ENCODE results near the gene SSTR5.

The SSTR5 gene

DNA sequence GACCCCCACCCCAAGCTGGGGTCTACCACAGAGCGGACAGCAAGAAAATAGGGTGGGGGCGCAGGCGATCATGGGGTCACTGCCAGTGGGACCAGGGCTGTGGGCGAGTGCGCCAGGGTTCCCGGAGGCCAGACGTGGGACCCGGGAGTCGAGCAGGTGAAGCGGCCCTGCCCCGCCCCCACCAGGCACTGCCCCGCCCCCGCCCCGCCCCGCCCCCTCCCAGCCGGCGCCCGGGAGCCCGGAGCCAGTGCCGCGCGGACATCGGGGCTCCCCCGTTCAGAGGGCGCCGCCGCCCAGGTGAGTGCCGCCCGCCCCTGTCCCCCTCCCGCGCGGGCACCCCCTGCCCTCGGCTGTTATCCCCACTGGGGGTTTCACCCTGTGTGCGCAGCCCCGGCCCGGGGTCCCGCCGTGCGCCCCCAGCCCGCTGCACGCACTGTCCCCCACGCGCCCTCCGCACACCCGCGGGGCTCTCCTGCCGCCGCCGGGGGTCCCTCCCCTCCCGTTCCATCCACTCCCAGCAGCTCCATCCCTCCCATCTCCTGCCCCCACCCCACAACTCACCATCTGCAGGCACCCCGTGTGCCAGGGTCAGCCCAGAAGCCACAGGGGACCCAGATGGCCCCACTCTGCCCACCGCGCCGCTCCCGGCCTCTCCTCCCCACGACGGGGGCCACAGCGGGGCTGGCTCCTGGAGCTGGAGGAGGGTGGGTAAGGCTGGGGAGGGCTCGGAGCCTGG is at the start of gene SSTR5:
Gene SSTR5, plus strand, starts transcription at position 222 of the 736 bp plus-strand sequence. CDS start 6,122 bp downstream, outside the sequence.
- TF ChIP-seq GATA1 (IDR thresholded peaks at IDR 0.05; ENCODE audit: low read depth, low read length) (no peak), POLR2A (IDR thresholded peaks at IDR 0.05; ENCODE audit: low read length) (no peak)
- DNase-seq = no peak

GRCh38 chr16:1024138-1024537 is 48.4 kb upstream of the SSTR5 start:
- no peak for DNase-seq
- TF ChIP-seq POLR2A (IDR thresholded peaks at IDR 0.05; ENCODE audit: low read length) (no peak), GATA1 (IDR thresholded peaks at IDR 0.05; ENCODE audit: low read depth, low read length) (no peak)

DNA sequence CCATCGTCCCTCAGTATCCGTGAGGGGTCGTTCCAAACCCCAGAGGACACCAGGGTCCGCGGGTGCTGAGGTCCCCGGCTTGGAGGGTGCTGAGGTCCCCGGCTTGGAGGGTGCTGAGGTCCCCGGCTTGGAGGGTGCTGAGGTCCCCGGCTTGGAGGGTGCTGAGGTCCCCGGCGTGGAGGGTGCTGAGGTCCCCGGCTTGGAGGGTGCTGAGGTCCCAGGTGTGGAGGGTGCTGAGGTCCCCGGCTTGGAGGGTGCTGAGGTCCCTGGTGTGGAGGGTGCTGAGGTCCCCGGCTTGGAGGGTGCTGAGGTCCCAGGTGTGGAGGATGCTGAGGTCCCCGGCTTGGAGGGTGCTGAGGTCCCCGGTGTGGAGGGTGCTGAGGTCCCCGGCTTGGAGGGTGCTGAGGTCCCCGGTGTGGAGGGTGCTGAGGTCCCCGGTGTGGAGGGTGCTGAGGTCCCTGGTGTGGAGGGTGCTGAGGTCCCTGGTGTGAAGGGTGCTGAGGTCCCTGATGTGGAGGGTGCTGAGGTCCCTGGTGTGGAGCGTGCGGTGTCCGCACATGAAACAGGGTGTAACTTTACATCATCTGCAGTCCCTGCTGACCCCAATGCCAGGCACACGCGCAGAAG is 47.3 kb upstream of the SSTR5 start:
- peak; percentile 27 to 43 for DNase-seq

- no peak for DNase-seq
- no peak for TF ChIP-seq POLR2A (IDR thresholded peaks at IDR 0.05; ENCODE audit: low read length)
- TF ChIP-seq GATA1 (IDR thresholded peaks at IDR 0.05; ENCODE audit: low read depth, low read length) = no peak
Measured at GRCh38 chr16:1026057-1026783, 46.3 kb upstream of the SSTR5 start.

- no peak for TF ChIP-seq POLR2A (IDR thresholded peaks at IDR 0.05; ENCODE audit: low read length)
- DNase-seq = no peak
Measured at GRCh38 chr16:1026784-1027500, 45.6 kb upstream of the SSTR5 start.

DNA sequence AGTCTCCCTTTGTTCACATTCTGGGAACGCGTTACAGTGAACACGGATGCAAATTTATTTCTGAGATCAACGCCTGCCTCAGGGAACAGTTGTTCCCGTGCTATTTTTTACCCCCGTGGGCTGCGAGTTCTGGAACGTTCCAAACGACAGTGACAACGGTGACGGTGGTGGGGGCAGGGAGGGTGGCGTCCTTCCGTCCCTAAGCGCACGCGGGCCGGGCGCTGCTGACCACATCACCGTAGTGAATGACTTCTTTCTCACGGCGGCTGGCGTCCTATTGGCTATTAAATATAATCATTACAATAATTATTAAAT is 45.1 kb upstream of the SSTR5 start:
- TF ChIP-seq GATA1 (IDR thresholded peaks at IDR 0.05; ENCODE audit: low read depth, low read length) (no peak), POLR2A (IDR thresholded peaks at IDR 0.05; ENCODE audit: low read length) (no peak)

DNA sequence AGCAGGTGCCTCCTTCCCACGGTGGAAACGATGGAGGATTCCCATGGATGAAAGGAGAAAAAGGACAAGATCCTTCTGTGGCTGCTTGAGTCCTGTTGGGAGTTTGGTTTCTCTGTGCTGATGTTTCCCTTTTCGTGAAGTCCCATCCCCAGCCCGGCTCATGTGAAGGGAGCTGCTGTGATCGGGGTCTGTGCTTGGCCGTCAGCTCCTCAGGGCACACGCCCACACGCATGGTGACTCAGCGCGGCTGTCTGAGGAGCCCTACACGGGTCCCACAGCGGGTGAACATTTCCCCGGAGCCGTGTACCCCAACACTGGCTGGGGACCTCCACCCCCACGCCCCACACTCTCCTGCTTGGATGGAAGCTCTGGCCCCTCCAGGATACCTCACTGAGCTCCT is 44.5 kb upstream of the SSTR5 start:
- no peak for DNase-seq
- no peak for TF ChIP-seq GATA1 (IDR thresholded peaks at IDR 0.05; ENCODE audit: low read depth, low read length)
- TF ChIP-seq POLR2A (IDR thresholded peaks at IDR 0.05; ENCODE audit: low read length) = no peak

More for the DNA sequence above, 45.1 kb upstream of the SSTR5 start:
- no peak for DNase-seq

- no peak for TF ChIP-seq POLR2A (IDR thresholded peaks at IDR 0.05; ENCODE audit: low read length)
- TF ChIP-seq GATA1 (IDR thresholded peaks at IDR 0.05; ENCODE audit: low read depth, low read length) = no peak
Measured at GRCh38 chr16:1028524-1029258, 43.9 kb upstream of the SSTR5 start.

DNA sequence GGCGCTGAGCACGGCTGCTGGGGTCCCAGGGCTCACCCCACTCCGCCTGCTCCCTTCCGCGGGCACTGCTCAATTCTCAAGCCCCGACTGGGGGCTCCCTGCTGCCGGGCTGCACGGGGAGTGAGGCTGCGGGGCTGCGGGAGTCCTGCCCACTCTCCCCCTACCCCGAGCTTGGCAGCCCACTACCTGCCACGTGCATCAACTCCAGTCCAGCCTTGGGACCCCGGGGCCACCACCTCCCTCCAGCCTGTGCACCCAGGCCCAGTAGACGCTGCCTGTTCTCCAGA is 43.3 kb upstream of the SSTR5 start:
- TF ChIP-seq GATA1 (IDR thresholded peaks at IDR 0.05; ENCODE audit: low read depth, low read length) = no peak
- no peak for TF ChIP-seq POLR2A (IDR thresholded peaks at IDR 0.05; ENCODE audit: low read length)
- no peak for DNase-seq

More at GRCh38 chr16:1028524-1029258, 43.9 kb upstream of the SSTR5 start:
- DNase-seq = no peak

GRCh38 chr16:1030473-1030901 is 42.1 kb upstream of the SSTR5 start:
- no peak for DNase-seq
- TF ChIP-seq POLR2A (IDR thresholded peaks at IDR 0.05; ENCODE audit: low read length) (no peak), GATA1 (IDR thresholded peaks at IDR 0.05; ENCODE audit: low read depth, low read length) (no peak)

DNA sequence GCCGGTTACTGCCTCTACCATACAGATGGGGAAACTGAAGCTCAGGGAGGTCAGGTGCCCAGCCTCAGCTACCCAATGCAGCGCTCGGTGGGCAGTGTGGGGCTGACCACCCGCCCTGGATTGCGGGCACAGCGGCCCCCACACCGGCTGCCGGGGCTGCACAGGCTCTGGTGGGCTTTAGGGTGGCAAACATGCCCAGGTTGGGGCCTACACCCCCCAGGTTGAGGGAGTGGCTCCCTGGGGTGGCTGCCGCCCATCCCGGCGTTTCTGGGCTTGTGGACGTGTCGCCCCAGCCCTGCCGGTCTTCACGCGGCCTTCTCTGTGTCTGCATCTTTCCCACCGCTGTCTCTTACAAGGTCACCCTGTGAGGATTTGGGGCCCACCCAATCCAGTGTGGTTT is 40.9 kb upstream of the SSTR5 start:
- no peak for DNase-seq
- TF ChIP-seq GATA1 (IDR thresholded peaks at IDR 0.05; ENCODE audit: low read depth, low read length) (no peak), POLR2A (IDR thresholded peaks at IDR 0.05; ENCODE audit: low read length) (no peak)

GRCh38 chr16:1032607-1033006 is 39.9 kb upstream of the SSTR5 start:
- no peak for TF ChIP-seq GATA1 (IDR thresholded peaks at IDR 0.05; ENCODE audit: low read depth, low read length)
- TF ChIP-seq POLR2A (IDR thresholded peaks at IDR 0.05; ENCODE audit: low read length) = no peak
- no peak for DNase-seq

GRCh38 chr16:1033128-1033679 is 39.3 kb upstream of the SSTR5 start:
- TF ChIP-seq POLR2A (IDR thresholded peaks at IDR 0.05; ENCODE audit: low read length) (no peak), GATA1 (IDR thresholded peaks at IDR 0.05; ENCODE audit: low read depth, low read length) (no peak)
- no peak for DNase-seq

Data from erythroblast (primary cell).